ENCODE measurements around the gene RMC1.
A peak's percentile ranks its signal among the peaks of the same experiment; 100 is the strongest.
"Not testable (repeated sequence)": the region's sequence is repeated elsewhere in the genome, so short reads cannot be mapped to it uniquely, and the experiment has no call there.

RMC1 gene

GRCh38 chr18:23498117-23498516, 5.2 kb upstream of the RMC1 start:
- DNase-seq (ENCODE audit: low read depth) = no peak

- DNase-seq (ENCODE audit: low read depth) = peak; percentile 52
Measured at GRCh38 chr18:23498877-23499276, 4.4 kb upstream of the RMC1 start.

- DNase-seq (ENCODE audit: low read depth) = no peak
Measured at GRCh38 chr18:23499291-23499781, 4.0 kb upstream of the RMC1 start.

- DNase-seq (ENCODE audit: low read depth) = no peak
Measured at GRCh38 chr18:23501626-23502025, 1.7 kb upstream of the RMC1 start.

GRCh38 chr18:23502516-23503037, 734 bp upstream of the RMC1 start:
- no peak for DNase-seq (ENCODE audit: low read depth)

GRCh38 chr18:23503963-23504344, 643 bp downstream of the RMC1 start:
- DNase-seq (ENCODE audit: low read depth) = peak; percentile 10

- DNase-seq (ENCODE audit: low read depth) = no peak
Measured at GRCh38 chr18:23504720-23505119, 1.4 kb downstream of the RMC1 start.

- no peak for DNase-seq (ENCODE audit: low read depth)
Measured at GRCh38 chr18:23506393-23506792, 3.1 kb downstream of the RMC1 start.

GRCh38 chr18:23510923-23511322, 7.6 kb downstream of the RMC1 start:
- not testable (repeated sequence) for DNase-seq (ENCODE audit: low read depth)

- not testable (repeated sequence) for DNase-seq (ENCODE audit: low read depth)
Measured at GRCh38 chr18:23512216-23512615, 8.9 kb downstream of the RMC1 start.

GRCh38 chr18:23512641-23513040, 9.3 kb downstream of the RMC1 start:
- DNase-seq (ENCODE audit: low read depth) = no peak

- DNase-seq (ENCODE audit: low read depth) = peak; percentile 65
Measured at GRCh38 chr18:23515911-23516546, 12.7 kb downstream of the RMC1 start.

GRCh38 chr18:23519734-23520133, 16.4 kb downstream of the RMC1 start:
- DNase-seq (ENCODE audit: low read depth) = no peak

GRCh38 chr18:23521271-23521670, 18.0 kb downstream of the RMC1 start:
- DNase-seq (ENCODE audit: low read depth) = no peak

- DNase-seq (ENCODE audit: low read depth) = no peak
Measured at GRCh38 chr18:23521907-23522306, 18.6 kb downstream of the RMC1 start.

- DNase-seq (ENCODE audit: low read depth) = no peak
Measured at GRCh38 chr18:23523429-23524212, 20.3 kb downstream of the RMC1 start.

- no peak for DNase-seq (ENCODE audit: low read depth)
Measured at GRCh38 chr18:23524213-23524707, 20.9 kb downstream of the RMC1 start.

- no peak for DNase-seq (ENCODE audit: low read depth)
Measured at GRCh38 chr18:23526501-23527063, 23.3 kb downstream of the RMC1 start.

- DNase-seq (ENCODE audit: low read depth) = no peak
Measured at GRCh38 chr18:23528580-23529472, 25.5 kb downstream of the RMC1 start.

- DNase-seq (ENCODE audit: low read depth) = no peak
Measured at GRCh38 chr18:23529604-23530003, 26.3 kb downstream of the RMC1 start.

- no peak for DNase-seq (ENCODE audit: low read depth)
Measured at GRCh38 chr18:23530195-23530594, 26.9 kb downstream of the RMC1 start.

- no peak for DNase-seq (ENCODE audit: low read depth)
Measured at GRCh38 chr18:23531912-23532311, 28.6 kb downstream of the RMC1 start.

Measured in T follicular helper cell (primary cell).